Suprapubic skin (tissue), 4 donors: ENCODE measurements around the gene TEKT5. TPM values are rescaled to one million over a fixed set of nuclear protein-coding genes. Genes with fewer than 3 reads are reported as not detected.
A peak's percentile ranks its signal among the peaks of the same experiment; 100 is the strongest.
"Not testable (repeated sequence)": the region's sequence is repeated elsewhere in the genome, so short reads cannot be mapped to it uniquely, and the experiment has no call there.

Experiments
- DNase-seq, 2 donors: peaks; one replicate each; pipeline ENCODE4 v3.0.0-alpha.2; 2019; ENCODE audit warnings: low spot score in 2 of 2
- H3K27ac ChIP-seq: fragments of 200-600 bp; sonication (generic); one replicate; pipeline ENCODE4 v1.5.1; 2019
- H3K27me3 ChIP-seq: fragments of 200-600 bp; sonication (generic); one replicate; pipeline ENCODE4 v1.5.1; 2019
- H3K36me3 ChIP-seq: fragments of 200-600 bp; sonication (generic); one replicate; pipeline ENCODE4 v1.5.1; 2019
- H3K4me1 ChIP-seq: fragments of 200-600 bp; sonication (generic); one replicate; pipeline ENCODE4 v1.5.1; 2019
- H3K4me3 ChIP-seq: fragments of 200-600 bp; sonication (generic); one replicate; pipeline ENCODE4 v1.5.1; 2019; ENCODE audit warnings: mild to moderate bottlenecking
- H3K9me3 ChIP-seq: fragments of 200-600 bp; sonication (generic); one replicate; pipeline ENCODE4 v1.5.1; 2019
- CTCF ChIP-seq, 2 donors: fragments of 200-600 bp in 1 of 2; fragments of 450-650 bp in 1 of 2; sonication (generic) in 1 of 2; IDR thresholded peaks; one replicate each; pipeline ENCODE4 v1.5.1; 2016 to 2019; ENCODE audit warnings: antibody characterized with exemption in 2 of 2, mild to moderate bottlenecking in 1 of 2, moderate library complexity in 1 of 2
- EP300 ChIP-seq: sonication (generic); formaldehyde crosslinking; IDR thresholded peaks from one replicate; pipeline ENCODE4 v1.6.1; 2017; ENCODE audit warnings: antibody characterized with exemption
- POLR2A ChIP-seq, 2 donors: fragments of 450-650 bp; IDR thresholded peaks; one replicate each; pipeline ENCODE4 v1.6.1; 2017; ENCODE audit warnings: antibody characterized with exemption in 2 of 2, mild to moderate bottlenecking in 2 of 2, moderate library complexity in 2 of 2
- POLR2AphosphoS5 ChIP-seq, 3 donors: sonication (generic); formaldehyde crosslinking; IDR thresholded peaks; one replicate each; pipeline ENCODE4 v1.6.1; 2017; ENCODE audit warnings: antibody characterized with exemption in 3 of 3
- WGBS: methylation state at CpG from one replicate; pipeline ENCODE4 v1.1.5; 2018; 5-methylcytosine and 5-hydroxymethylcytosine counted together
- total RNA-seq, 4 donors: library from RNA; depleted of rRNA; stranded (reverse); fragments of >200 nt; gene quantifications; one replicate each; pipeline ENCODE4 v1.1.0, GENCODE V29; 2016

TEKT5 gene
- 1 to 10 TPM in 1 of 4 donors, under 1 TPM in 1, not detected in 2; 0.64 to 2.3 TPM for total RNA-seq

GRCh38 chr16:10694830-10695229 lies at the start of gene TEKT5:
Gene TEKT5, minus strand, starts transcription at chr16:10694930. Its CDS starts 57 bp downstream, at chr16:10694873.
- no peaks in the 10 kb centered on the region for H3K27me3 ChIP-seq
- H3K36me3 ChIP-seq, result no peaks in the 10 kb centered on the region
- TF ChIP-seq EP300, result no peak
- no peak for TF ChIP-seq CTCF (IDR thresholded peaks at IDR 0.05)
- no peak for TF ChIP-seq POLR2AphosphoS5 (IDR thresholded peaks at IDR 0.05)
- no peak for TF ChIP-seq POLR2A (IDR thresholded peaks at IDR 0.05)
- no peaks in the 10 kb centered on the region for H3K9me3 ChIP-seq
- WGBS, result 91% methylated on average over 5 of the region's 5 CpGs
- H3K27ac ChIP-seq, result no peak within 1 kb of the TSS
- no peak within 1 kb of the TSS for H3K4me3 ChIP-seq
- H3K4me1 ChIP-seq, result no peaks in the 10 kb centered on the region
- DNase-seq, result no peak

GRCh38 chr16:10743610-10744369 lies 49.1 kb upstream of the TEKT5 start, which contains the start of gene NUBP1:
Gene NUBP1, plus strand, starts transcription at chr16:10743842. Its CDS starts 22 bp downstream, at chr16:10743864.
- Histone ChIP-seq H3K36me3 (peaks cover 20% of the 10 kb centered on the region), H3K9me3 (no peaks in the 10 kb centered on the region), H3K27me3 (no peaks in the 10 kb centered on the region), H3K4me1 (peaks cover 25% of the 10 kb centered on the region), H3K4me3 (peak within 1 kb of the TSS; percentile 61), H3K27ac (peak within 1 kb of the TSS; percentile 98)
- DNase-seq, result peak; percentile 100
- WGBS, result 1% methylated on average over 51 of the region's 57 CpGs
- TF ChIP-seq POLR2AphosphoS5 (IDR thresholded peaks at IDR 0.05), result peak in 2 of 3 donors; percentile 86 to 89
- peak in 1 of 2 donors; percentile 25 for TF ChIP-seq POLR2A (IDR thresholded peaks at IDR 0.05)
- TF ChIP-seq EP300, result no peak

- 32% methylated on average over 5 of the region's 5 CpGs for WGBS
- no peak for TF ChIP-seq CTCF (IDR thresholded peaks at IDR 0.05)
- no peak for TF ChIP-seq EP300
- TF ChIP-seq POLR2AphosphoS5 (IDR thresholded peaks at IDR 0.05), result no peak
- TF ChIP-seq POLR2A (IDR thresholded peaks at IDR 0.05), result no peak
- peak overlapping the region; percentile 98 for H3K27ac ChIP-seq
- peaks cover 15% of the 10 kb centered on the region for H3K36me3 ChIP-seq
- H3K9me3 ChIP-seq, result no peaks in the 10 kb centered on the region
- DNase-seq, result no peak
- H3K4me1 ChIP-seq, result peaks cover 31% of the 10 kb centered on the region
- peak overlapping the region; percentile 61 for H3K4me3 ChIP-seq
- no peaks in the 10 kb centered on the region for H3K27me3 ChIP-seq
Measured at GRCh38 chr16:10743227-10743609, 48.5 kb upstream of the TEKT5 start.

- Histone ChIP-seq H3K4me1 (peaks cover 44% of the 10 kb centered on the region), H3K4me3 (no peak overlapping the region), H3K27ac (no peak overlapping the region), H3K9me3 (no peaks in the 10 kb centered on the region), H3K27me3 (no peaks in the 10 kb centered on the region), H3K36me3 (peaks cover under 1% of the 10 kb centered on the region)
- WGBS, result 71% methylated on average over 4 of the region's 4 CpGs
- no peak for TF ChIP-seq POLR2A (IDR thresholded peaks at IDR 0.05)
- TF ChIP-seq CTCF (IDR thresholded peaks at IDR 0.05), result no peak
- no peak for TF ChIP-seq EP300
- TF ChIP-seq POLR2AphosphoS5 (IDR thresholded peaks at IDR 0.05), result no peak
- peak in 1 of 2 donors; percentile 48 for DNase-seq
Measured at GRCh38 chr16:10741844-10742243, 47.1 kb upstream of the TEKT5 start.

GRCh38 chr16:10741249-10741648 lies 46.5 kb upstream of the TEKT5 start:
- peaks cover 46% of the 10 kb centered on the region for H3K4me1 ChIP-seq
- 95% methylated on average over 10 of the region's 10 CpGs for whole genome bisulfite sequencing
- H3K27me3 ChIP-seq, H3K9me3 ChIP-seq, H3K36me3 ChIP-seq, H3K27ac ChIP-seq, H3K4me3 ChIP-seq, DNase-seq: not testable (repeated sequence)

GRCh38 chr16:10740845-10741208 lies 46.1 kb upstream of the TEKT5 start:
- TF ChIP-seq CTCF (IDR thresholded peaks at IDR 0.05) (no peak), POLR2AphosphoS5 (IDR thresholded peaks at IDR 0.05) (no peak), POLR2A (IDR thresholded peaks at IDR 0.05) (no peak), EP300 (no peak)
- H3K4me1 ChIP-seq, result peaks cover 46% of the 10 kb centered on the region
- no peaks in the 10 kb centered on the region for H3K36me3 ChIP-seq
- DNase-seq, result no peak
- 87% methylated on average over 2 of the region's 2 CpGs for WGBS
- no peaks in the 10 kb centered on the region for H3K27me3 ChIP-seq
- H3K4me3 ChIP-seq, result no peak overlapping the region
- no peaks in the 10 kb centered on the region for H3K9me3 ChIP-seq
- no peak overlapping the region for H3K27ac ChIP-seq
